ENCODE measurements around the gene LRBA. TPM values are rescaled to one million over a fixed set of nuclear protein-coding genes. Genes with fewer than 3 reads are reported as not detected.

Gene LRBA
- total RNA-seq, 5 donors from 2014 or later (not counting 1 experiment from before 2014, with no cell fraction given): 56.1 to 81.7 (median 56.9) TPM

- no peaks in the 10 kb centered on the region for H3K9me3 Mint-ChIP-seq
- no peak for DNase-seq
- H3K4me3 ChIP-seq (ENCODE audit: control insufficient read depth in 1 of 2, extremely low read depth in 1 of 2, low read length in 1 of 2): no peak overlapping the region
- CTCF ChIA-PET: no interaction called here
- no peaks in the 10 kb centered on the region for H3K4me1 ChIP-seq (ENCODE audit: control insufficient read depth in 1 of 2, extremely low read depth in 1 of 2, insufficient read depth in 2 of 2, low read length in 2 of 2)
- no peak overlapping the region for H3K27ac Mint-ChIP-seq
- H3K4me3 Mint-ChIP-seq: no peak overlapping the region
- peaks cover 0 to 4% of the 10 kb centered on the region in 2 donors for H3K27me3 Mint-ChIP-seq
- H3K9me3 ChIP-seq: no peaks in the 10 kb centered on the region
- no peak overlapping the region for H3K27ac ChIP-seq (ENCODE audit: low read length)
- H3K36me3 ChIP-seq (ENCODE audit: control insufficient read depth in 2 of 2, extremely low read depth in 1 of 2, insufficient read depth in 1 of 2, low read length in 1 of 2): no peaks in the 10 kb centered on the region
- H3K27me3 ChIP-seq (replicated peaks in 1 of 2; ENCODE audit: control insufficient read depth in 2 of 2, extremely low read depth in 1 of 2, insufficient read depth in 2 of 2, low read length in 1 of 2): peaks cover 0 to 3% of the 10 kb centered on the region in 2 experiments
- no peaks in the 10 kb centered on the region for H3K4me1 Mint-ChIP-seq
- WGBS (ENCODE audit: insufficient coverage): 97% methylated on average over 4 of the region's 4 CpGs
- H3K36me3 Mint-ChIP-seq: no peaks in the 10 kb centered on the region
- no peak for ATAC-seq (replicated peaks in 1 of 4)
- POLR2A ChIA-PET: no interaction called here
Measured at GRCh38 chr4:150248181-150248580, 766.9 kb downstream of the LRBA start.

GRCh38 chr4:150247184-150247583, 767.9 kb downstream of the LRBA start:
- Histone ChIP-seq H3K36me3 (ENCODE audit: control insufficient read depth in 2 of 2, extremely low read depth in 1 of 2, insufficient read depth in 1 of 2, low read length in 1 of 2) (no peaks in the 10 kb centered on the region), H3K27ac (ENCODE audit: low read length) (no peak overlapping the region), H3K4me1 (ENCODE audit: control insufficient read depth in 1 of 2, extremely low read depth in 1 of 2, insufficient read depth in 2 of 2, low read length in 2 of 2) (no peaks in the 10 kb centered on the region), H3K9me3 (no peaks in the 10 kb centered on the region), H3K4me3 (ENCODE audit: control insufficient read depth in 1 of 2, extremely low read depth in 1 of 2, low read length in 1 of 2) (no peak overlapping the region), H3K27me3 (replicated peaks in 1 of 2; ENCODE audit: control insufficient read depth in 2 of 2, extremely low read depth in 1 of 2, insufficient read depth in 2 of 2, low read length in 1 of 2) (peaks cover 0 to 3% of the 10 kb centered on the region in 2 experiments)
- no peak for DNase-seq
- no peaks in the 10 kb centered on the region for H3K36me3 Mint-ChIP-seq
- no peak for ATAC-seq (replicated peaks in 1 of 4)
- ChIA-PET POLR2A (no interaction called here), CTCF (no interaction called here)
- 96% methylated on average over 3 of the region's 7 CpGs for WGBS (ENCODE audit: insufficient coverage)
- no peaks in the 10 kb centered on the region for H3K9me3 Mint-ChIP-seq
- no peaks in the 10 kb centered on the region for H3K4me1 Mint-ChIP-seq
- peaks cover 0 to 4% of the 10 kb centered on the region in 2 donors for H3K27me3 Mint-ChIP-seq
- no peak overlapping the region for H3K4me3 Mint-ChIP-seq
- no peak overlapping the region for H3K27ac Mint-ChIP-seq

- Mint-ChIP-seq H3K4me3 (no peak overlapping the region), H3K9me3 (no peaks in the 10 kb centered on the region), H3K4me1 (no peaks in the 10 kb centered on the region), H3K36me3 (no peaks in the 10 kb centered on the region), H3K27me3 (peaks cover 0 to 4% of the 10 kb centered on the region in 2 donors), H3K27ac (no peak overlapping the region)
- POLR2A ChIA-PET: no interaction called here
- WGBS (ENCODE audit: insufficient coverage): 100% methylated on average over 2 of the region's 3 CpGs
- Histone ChIP-seq H3K27me3 (replicated peaks in 1 of 2; ENCODE audit: control insufficient read depth in 2 of 2, extremely low read depth in 1 of 2, insufficient read depth in 2 of 2, low read length in 1 of 2) (peaks cover 0 to 1% of the 10 kb centered on the region in 2 experiments), H3K36me3 (ENCODE audit: control insufficient read depth in 2 of 2, extremely low read depth in 1 of 2, insufficient read depth in 1 of 2, low read length in 1 of 2) (no peaks in the 10 kb centered on the region), H3K4me3 (ENCODE audit: control insufficient read depth in 1 of 2, extremely low read depth in 1 of 2, low read length in 1 of 2) (no peak overlapping the region), H3K9me3 (no peaks in the 10 kb centered on the region), H3K4me1 (ENCODE audit: control insufficient read depth in 1 of 2, extremely low read depth in 1 of 2, insufficient read depth in 2 of 2, low read length in 2 of 2) (no peaks in the 10 kb centered on the region), H3K27ac (ENCODE audit: low read length) (no peak overlapping the region)
- CTCF ChIA-PET: interaction anchor here in 1 of 2 donors (0.7 kb wide), 1 partner anchor 622 kb away, joined by 3 read pairs; no protein-coding TSS in a partner anchor
- ATAC-seq (replicated peaks in 1 of 4) (no peak), DNase-seq (no peak)
Measured at GRCh38 chr4:150244600-150244999, 770.5 kb downstream of the LRBA start.

- H3K27me3 ChIP-seq (replicated peaks in 1 of 2; ENCODE audit: control insufficient read depth in 2 of 2, extremely low read depth in 1 of 2, insufficient read depth in 2 of 2, low read length in 1 of 2): no peaks in the 10 kb centered on the region
- Mint-ChIP-seq H3K4me3 (no peak overlapping the region), H3K4me1 (no peaks in the 10 kb centered on the region), H3K27me3 (peaks cover 0 to 7% of the 10 kb centered on the region in 2 donors), H3K9me3 (no peaks in the 10 kb centered on the region), H3K36me3 (no peaks in the 10 kb centered on the region), H3K27ac (no peak overlapping the region)
- no peak overlapping the region for H3K4me3 ChIP-seq (ENCODE audit: control insufficient read depth in 1 of 2, extremely low read depth in 1 of 2, low read length in 1 of 2)
- no peak for ATAC-seq (replicated peaks in 1 of 4)
- no peak overlapping the region for H3K27ac ChIP-seq (ENCODE audit: low read length)
- no peak for DNase-seq
- H3K36me3 ChIP-seq (ENCODE audit: control insufficient read depth in 2 of 2, extremely low read depth in 1 of 2, insufficient read depth in 1 of 2, low read length in 1 of 2): no peaks in the 10 kb centered on the region
- H3K4me1 ChIP-seq (ENCODE audit: control insufficient read depth in 1 of 2, extremely low read depth in 1 of 2, insufficient read depth in 2 of 2, low read length in 2 of 2): no peaks in the 10 kb centered on the region
- WGBS (ENCODE audit: insufficient coverage): no CpG with 5 or more reads among the region's 2 CpGs
- ChIA-PET POLR2A (interaction anchor here in 1 of 2 donors (0.6 kb wide), 1 partner anchor 1396 kb away, joined by 5 read pairs; no protein-coding TSS in a partner anchor), CTCF (interaction anchor here (0.6 to 0.7 kb wide), 2 partner anchors 13 to 623 kb away, joined by 3 to 6 read pairs; no protein-coding TSS in a partner anchor)
- no peaks in the 10 kb centered on the region for H3K9me3 ChIP-seq
Measured at GRCh38 chr4:150243932-150244331, 771.2 kb downstream of the LRBA start.

GRCh38 chr4:150242820-150243458, 772.1 kb downstream of the LRBA start:
- Histone ChIP-seq H3K27ac (ENCODE audit: low read length) (no peak overlapping the region), H3K4me3 (ENCODE audit: control insufficient read depth in 1 of 2, extremely low read depth in 1 of 2, low read length in 1 of 2) (no peak overlapping the region), H3K9me3 (no peaks in the 10 kb centered on the region), H3K27me3 (replicated peaks in 1 of 2; ENCODE audit: control insufficient read depth in 2 of 2, extremely low read depth in 1 of 2, insufficient read depth in 2 of 2, low read length in 1 of 2) (no peaks in the 10 kb centered on the region), H3K4me1 (ENCODE audit: control insufficient read depth in 1 of 2, extremely low read depth in 1 of 2, insufficient read depth in 2 of 2, low read length in 2 of 2) (no peaks in the 10 kb centered on the region), H3K36me3 (ENCODE audit: control insufficient read depth in 2 of 2, extremely low read depth in 1 of 2, insufficient read depth in 1 of 2, low read length in 1 of 2) (no peaks in the 10 kb centered on the region)
- ChIA-PET CTCF (interaction anchor here (0.6 to 1.0 kb wide), 3 partner anchors 12 to 624 kb away, joined by 3 to 6 read pairs (median 4); no protein-coding TSS in a partner anchor), POLR2A (interaction anchor here in 1 of 2 donors (0.6 kb wide), 1 partner anchor 1397 kb away, joined by 5 read pairs; no protein-coding TSS in a partner anchor)
- no peak overlapping the region for H3K27ac Mint-ChIP-seq
- no peaks in the 10 kb centered on the region for H3K36me3 Mint-ChIP-seq
- 100% methylated on average over 1 of the region's 6 CpGs for WGBS (ENCODE audit: insufficient coverage)
- ATAC-seq (replicated peaks in 1 of 4) (no peak), DNase-seq (peak in 1 of 35 experiments; percentile 25)
- H3K27me3 Mint-ChIP-seq: peaks cover 0 to 8% of the 10 kb centered on the region in 2 donors
- no peak overlapping the region for H3K4me3 Mint-ChIP-seq
- no peaks in the 10 kb centered on the region for H3K4me1 Mint-ChIP-seq
- H3K9me3 Mint-ChIP-seq: no peaks in the 10 kb centered on the region

- POLR2A ChIA-PET: no interaction called here
Measured at GRCh38 chr4:150240011-150240410, 775.1 kb downstream of the LRBA start.

More at GRCh38 chr4:150240011-150240410, 775.1 kb downstream of the LRBA start:
- H3K4me1 ChIP-seq (ENCODE audit: control insufficient read depth in 1 of 2, extremely low read depth in 1 of 2, insufficient read depth in 2 of 2, low read length in 2 of 2): no peaks in the 10 kb centered on the region
- DNase-seq (no peak), ATAC-seq (replicated peaks in 1 of 4) (no peak)
- no peak overlapping the region for H3K27ac ChIP-seq (ENCODE audit: low read length)
- peaks cover 6 to 14% of the 10 kb centered on the region in 2 donors for H3K27me3 Mint-ChIP-seq
- CTCF ChIA-PET: no interaction called here
- no peaks in the 10 kb centered on the region for H3K4me1 Mint-ChIP-seq
- no peak overlapping the region for H3K4me3 ChIP-seq (ENCODE audit: control insufficient read depth in 1 of 2, extremely low read depth in 1 of 2, low read length in 1 of 2)
- H3K4me3 Mint-ChIP-seq: no peak overlapping the region
- no peaks in the 10 kb centered on the region for H3K36me3 Mint-ChIP-seq
- no peak overlapping the region for H3K27ac Mint-ChIP-seq
- no peaks in the 10 kb centered on the region for H3K9me3 ChIP-seq
- H3K36me3 ChIP-seq (ENCODE audit: control insufficient read depth in 2 of 2, extremely low read depth in 1 of 2, insufficient read depth in 1 of 2, low read length in 1 of 2): no peaks in the 10 kb centered on the region
- peaks cover 0 to under 1% of the 10 kb centered on the region in 2 experiments for H3K27me3 ChIP-seq (replicated peaks in 1 of 2; ENCODE audit: control insufficient read depth in 2 of 2, extremely low read depth in 1 of 2, insufficient read depth in 2 of 2, low read length in 1 of 2)
- no peaks in the 10 kb centered on the region for H3K9me3 Mint-ChIP-seq
